ENCODE results near the gene TMEM181. TPM values are rescaled to one million over a fixed set of nuclear protein-coding genes. Genes with fewer than 3 reads are reported as not detected.
"Not testable (repeated sequence)": the region's sequence is repeated elsewhere in the genome, so short reads cannot be mapped to it uniquely, and the experiment has no call there.

The TMEM181 gene
- total and polyA plus RNA-seq, 5 experiments from 2014 or later, result 3.9 to 16.9 (median 4.6) TPM

DNA sequence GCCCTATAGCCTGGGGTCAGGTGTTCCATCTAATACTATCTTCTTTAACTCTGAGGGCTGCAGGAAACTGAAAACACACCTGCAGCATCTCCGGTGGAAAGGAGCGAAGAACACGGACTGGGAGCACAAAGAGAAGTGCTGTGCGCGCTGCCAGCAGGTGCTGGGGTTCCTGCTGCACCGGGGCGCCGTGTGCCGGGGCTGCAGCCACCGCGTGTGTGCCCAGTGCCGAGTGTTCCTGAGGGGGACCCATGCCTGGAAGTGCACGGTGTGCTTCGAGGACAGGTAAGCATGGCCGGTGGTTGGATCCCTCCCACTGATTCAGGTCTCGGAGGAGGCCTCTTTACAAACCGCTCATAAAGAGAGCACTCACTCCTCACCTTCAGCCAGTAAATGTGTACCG lies 105.4 kb downstream of the TMEM181 start:
- Mint-ChIP-seq H3K4me3 (peak overlapping the region in 5 of 10 donors; percentile 30 to 90 (median 52)), H3K9me3 (no peaks in the 10 kb centered on the region), H3K27ac (peak overlapping the region in 7 of 10 donors; percentile 28 to 99 (median 96)), H3K27me3 (no peaks in the 10 kb centered on the region), H3K36me3 (peaks cover 17 to 61% (median 33%) of the 10 kb centered on the region in 3 donors), H3K4me1 (peaks cover 7 to 56% (median 35%) of the 10 kb centered on the region in 4 donors)
- no peak for DNase-seq
- POLR2A ChIA-PET, result no interaction called here
- ATAC-seq, result no peak

DNA sequence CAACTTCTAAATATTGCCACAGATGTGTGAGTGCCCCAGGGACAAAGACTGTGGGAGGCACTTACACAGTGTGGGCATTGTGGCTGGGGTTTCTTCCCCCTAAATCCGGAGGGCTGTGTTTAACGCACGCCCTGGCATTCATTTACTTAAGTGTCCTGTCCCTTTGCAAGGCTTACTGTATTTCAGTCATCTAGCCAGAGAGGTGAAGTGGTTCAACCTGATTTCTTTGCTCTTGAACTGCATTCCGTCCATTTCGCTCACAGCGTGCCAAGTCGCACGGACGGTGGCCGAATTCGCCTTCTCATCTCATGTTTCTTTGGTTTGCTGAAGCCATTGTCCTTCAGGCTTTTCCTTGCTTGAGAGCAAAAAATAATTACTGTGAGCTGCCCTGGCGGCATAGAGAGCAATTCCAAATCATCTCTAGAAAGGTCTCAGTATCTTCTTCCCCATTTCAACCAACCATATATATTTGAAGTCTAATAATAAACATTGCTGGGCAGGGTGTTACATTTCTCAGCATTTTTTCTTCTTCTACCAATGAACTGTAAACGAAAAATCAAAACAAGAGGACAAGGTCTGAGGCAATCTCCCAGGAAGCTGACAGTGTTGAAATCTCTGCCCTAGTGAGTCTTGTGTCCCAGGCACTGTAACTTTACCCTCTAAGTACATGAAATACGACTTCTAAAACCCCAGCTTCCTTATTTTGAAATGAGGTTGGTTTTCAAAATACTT lies 106.9 kb downstream of the TMEM181 start:
- Mint-ChIP-seq H3K27me3 (no peaks in the 10 kb centered on the region), H3K27ac (peak overlapping the region in 8 of 10 donors; percentile 9 to 86 (median 50)), H3K36me3 (peaks cover 17 to 66% (median 32%) of the 10 kb centered on the region in 3 donors), H3K4me3 (peak overlapping the region in 2 of 10 donors; percentile 18 to 36), H3K4me1 (peaks cover 7 to 47% (median 26%) of the 10 kb centered on the region in 4 donors), H3K9me3 (no peaks in the 10 kb centered on the region)
- POLR2A ChIA-PET, result no interaction called here
- DNase-seq, result no peak
- ATAC-seq, result no peak

DNA sequence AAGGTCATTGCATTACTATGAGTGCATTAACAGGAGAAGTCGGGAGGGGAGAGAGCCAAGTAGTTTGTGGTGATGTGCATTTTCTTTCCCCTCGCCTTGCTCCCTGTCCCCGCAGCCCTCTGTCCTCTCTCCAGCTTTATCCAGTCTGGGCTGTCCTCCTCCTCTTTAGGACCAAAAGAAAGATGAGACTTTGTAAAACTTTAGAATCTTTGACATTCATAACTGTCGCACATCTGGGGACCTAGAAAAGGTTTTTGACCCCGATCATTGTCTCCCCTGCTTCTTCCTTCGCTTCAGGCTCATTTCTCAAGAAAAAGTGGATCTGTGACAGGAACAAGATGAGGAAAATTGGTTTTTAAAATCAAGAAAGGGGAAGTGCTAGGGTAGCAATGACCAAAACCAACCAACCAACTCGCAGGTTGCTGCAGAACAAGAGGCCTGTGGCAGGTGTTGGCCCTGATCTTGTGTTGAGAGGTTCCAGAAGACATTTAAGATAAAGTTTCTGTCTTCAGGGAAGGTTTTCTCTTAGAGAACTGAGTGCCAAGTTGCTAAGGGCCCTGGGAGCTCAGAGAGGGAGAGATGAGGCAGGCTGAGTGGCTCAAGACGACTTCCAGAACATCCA lies 107.6 kb downstream of the TMEM181 start:
- Mint-ChIP-seq H3K36me3 (peaks cover 17 to 66% (median 32%) of the 10 kb centered on the region in 3 donors), H3K27me3 (no peaks in the 10 kb centered on the region), H3K4me1 (peaks cover 7 to 43% (median 25%) of the 10 kb centered on the region in 4 donors), H3K9me3 (no peaks in the 10 kb centered on the region), H3K27ac (peak overlapping the region in 5 of 10 donors; percentile 9 to 72 (median 46)), H3K4me3 (no peak overlapping the region)
- no peak for ATAC-seq
- POLR2A ChIA-PET, result no interaction called here
- no peak for DNase-seq

DNA sequence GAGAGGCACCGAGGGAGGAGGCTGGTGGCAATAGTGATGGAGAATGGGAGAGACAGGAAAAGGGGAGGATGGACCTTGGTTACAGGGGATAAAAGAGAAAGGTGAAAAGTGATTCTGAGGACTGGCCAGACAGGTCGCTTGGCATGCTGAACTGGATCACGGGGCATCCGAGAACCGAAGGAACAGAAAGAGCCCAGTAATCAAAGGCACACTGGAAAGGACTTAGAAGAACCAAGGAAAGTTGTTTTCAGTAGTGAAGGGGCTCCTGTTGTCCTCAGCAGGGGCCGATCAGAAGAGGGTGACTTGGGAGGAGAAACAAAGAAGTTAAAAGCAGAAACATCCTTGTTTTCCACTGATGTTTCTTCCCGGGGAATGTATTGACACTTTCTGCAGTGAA lies 108.8 kb downstream of the TMEM181 start:
- Mint-ChIP-seq H3K4me3 (peak overlapping the region in 2 of 10 donors; percentile 5 to 48), H3K27ac (peak overlapping the region in 7 of 10 donors; percentile 0 to 86 (median 49)), H3K9me3 (no peaks in the 10 kb centered on the region), H3K27me3 (no peaks in the 10 kb centered on the region), H3K36me3 (peaks cover 17 to 56% (median 30%) of the 10 kb centered on the region in 3 donors), H3K4me1 (peaks cover 0 to 34% (median 18%) of the 10 kb centered on the region in 4 donors)
- no peak for ATAC-seq
- POLR2A ChIA-PET, result no interaction called here
- DNase-seq, result no peak

DNA sequence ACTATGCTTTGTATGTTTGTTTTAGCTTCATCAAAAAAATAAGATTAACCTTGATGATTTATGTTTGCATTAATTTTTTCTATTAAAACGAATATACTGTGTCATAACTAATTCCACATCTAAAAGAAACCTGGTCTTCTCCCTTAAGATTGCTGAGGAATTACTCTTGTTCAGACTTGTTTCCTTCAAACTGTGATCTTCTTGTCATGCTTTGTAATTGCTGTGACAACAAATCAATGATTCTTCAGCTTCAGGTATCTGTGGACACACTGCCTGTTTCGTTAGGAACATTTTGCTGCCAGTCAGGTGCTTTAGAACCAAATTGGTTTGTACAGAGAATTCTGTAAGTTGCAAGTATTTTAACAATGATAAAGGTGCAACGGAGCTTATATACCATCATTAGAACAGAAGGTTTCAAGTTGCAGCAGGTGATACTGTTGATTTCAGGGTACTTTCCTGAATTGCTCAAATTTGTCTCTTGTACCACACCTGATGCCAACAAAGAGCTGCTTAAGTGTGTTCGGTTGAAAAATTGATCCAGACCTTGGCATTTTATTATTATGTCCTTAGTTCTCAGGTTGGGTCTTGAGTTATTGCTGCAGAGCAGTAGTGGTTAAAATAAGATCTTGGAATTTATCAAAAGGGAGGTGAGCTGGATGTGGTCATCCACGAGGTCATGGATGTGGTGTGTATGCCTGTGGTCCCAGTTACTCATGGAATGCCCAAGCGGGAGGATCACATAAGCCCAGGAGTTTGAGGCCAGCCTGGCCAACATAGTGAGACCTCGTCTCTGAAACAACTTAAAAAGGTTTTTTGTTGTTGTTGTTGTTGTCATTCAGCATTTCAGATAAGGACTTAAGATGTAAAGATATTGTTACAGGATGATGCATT lies 109.5 kb downstream of the TMEM181 start:
- POLR2A ChIA-PET, result interaction anchor here (0.6 kb wide), 1 partner anchor 13 kb away, joined by 6 read pairs; no protein-coding TSS in a partner anchor
- Mint-ChIP-seq H3K9me3 (no peaks in the 10 kb centered on the region), H3K4me3 (no peak overlapping the region), H3K27me3 (no peaks in the 10 kb centered on the region), H3K4me1 (peaks cover 0 to 38% (median 19%) of the 10 kb centered on the region in 4 donors), H3K27ac (peak overlapping the region in 5 of 10 donors; percentile 41 to 85 (median 49)), H3K36me3 (peaks cover 23 to 61% (median 34%) of the 10 kb centered on the region in 3 donors)
- no peak for DNase-seq
- ATAC-seq, result no peak

DNA sequence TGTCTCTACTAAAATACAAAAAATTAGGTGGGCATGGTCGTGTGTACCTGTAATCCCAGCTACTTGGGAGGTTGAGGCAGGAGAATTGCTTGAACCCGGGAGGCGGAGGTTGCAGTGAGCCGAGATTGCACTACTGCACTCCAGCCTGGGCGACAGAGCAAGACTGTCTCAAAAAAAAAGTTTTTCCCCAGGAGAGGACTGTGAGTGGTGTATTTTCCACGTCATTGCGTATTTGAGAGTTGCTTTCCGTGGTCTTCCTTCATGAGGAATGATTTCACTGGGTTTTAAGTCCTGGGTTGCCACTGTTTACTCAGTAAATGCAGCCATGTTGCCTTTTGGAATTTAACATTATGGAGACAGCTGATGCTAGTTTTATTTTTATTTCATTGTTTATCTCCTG lies 112.2 kb downstream of the TMEM181 start:
- ATAC-seq, result not testable (repeated sequence)

DNA sequence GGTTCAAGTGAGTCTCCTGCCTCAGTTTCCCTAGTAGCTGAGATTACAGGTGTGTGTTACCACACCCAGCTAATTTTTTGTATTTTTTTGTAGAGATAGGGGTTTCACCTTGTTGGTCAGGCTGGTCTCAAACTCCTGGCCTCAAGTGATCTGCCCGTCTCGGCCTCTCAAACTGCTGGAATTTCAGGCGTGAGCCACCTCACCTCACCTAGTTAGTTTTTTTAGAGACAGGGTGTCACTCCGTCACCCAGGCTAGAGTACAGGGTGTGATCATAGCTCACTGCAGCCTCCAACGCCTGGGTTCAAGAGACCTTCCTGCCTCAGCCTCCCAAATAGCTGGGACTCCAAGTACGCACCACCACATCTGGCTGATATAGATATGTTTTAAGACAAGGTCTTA lies 112.8 kb downstream of the TMEM181 start:
- no peak for DNase-seq
- Mint-ChIP-seq H3K4me3 (no peak overlapping the region), H3K36me3 (peaks cover 13 to 39% (median 22%) of the 10 kb centered on the region in 3 donors), H3K4me1 (peaks cover 0 to 19% (median 10%) of the 10 kb centered on the region in 4 donors), H3K9me3 (no peaks in the 10 kb centered on the region), H3K27ac (peak overlapping the region in 1 of 10 donors; percentile 62), H3K27me3 (no peaks in the 10 kb centered on the region)
- POLR2A ChIA-PET, result interaction anchor here (0.7 to 1.0 kb wide), 3 partner anchors 10 to 302 kb away, joined by 3 to 4 read pairs (median 4); no protein-coding TSS in a partner anchor
- ATAC-seq, result no peak

More for the DNA sequence above, 112.2 kb downstream of the TMEM181 start:
- H3K27me3 Mint-ChIP-seq, H3K9me3 Mint-ChIP-seq, H3K4me3 Mint-ChIP-seq, DNase-seq, H3K27ac Mint-ChIP-seq: not testable (repeated sequence)
- POLR2A ChIA-PET, result interaction anchor here (0.7 kb wide), 1 partner anchor 303 kb away, joined by 3 read pairs; no protein-coding TSS in a partner anchor
- peaks cover 0 to 19% (median 13%) of the 10 kb centered on the region in 4 donors for H3K4me1 Mint-ChIP-seq
- peaks cover 13 to 45% (median 25%) of the 10 kb centered on the region in 3 donors for H3K36me3 Mint-ChIP-seq

DNA sequence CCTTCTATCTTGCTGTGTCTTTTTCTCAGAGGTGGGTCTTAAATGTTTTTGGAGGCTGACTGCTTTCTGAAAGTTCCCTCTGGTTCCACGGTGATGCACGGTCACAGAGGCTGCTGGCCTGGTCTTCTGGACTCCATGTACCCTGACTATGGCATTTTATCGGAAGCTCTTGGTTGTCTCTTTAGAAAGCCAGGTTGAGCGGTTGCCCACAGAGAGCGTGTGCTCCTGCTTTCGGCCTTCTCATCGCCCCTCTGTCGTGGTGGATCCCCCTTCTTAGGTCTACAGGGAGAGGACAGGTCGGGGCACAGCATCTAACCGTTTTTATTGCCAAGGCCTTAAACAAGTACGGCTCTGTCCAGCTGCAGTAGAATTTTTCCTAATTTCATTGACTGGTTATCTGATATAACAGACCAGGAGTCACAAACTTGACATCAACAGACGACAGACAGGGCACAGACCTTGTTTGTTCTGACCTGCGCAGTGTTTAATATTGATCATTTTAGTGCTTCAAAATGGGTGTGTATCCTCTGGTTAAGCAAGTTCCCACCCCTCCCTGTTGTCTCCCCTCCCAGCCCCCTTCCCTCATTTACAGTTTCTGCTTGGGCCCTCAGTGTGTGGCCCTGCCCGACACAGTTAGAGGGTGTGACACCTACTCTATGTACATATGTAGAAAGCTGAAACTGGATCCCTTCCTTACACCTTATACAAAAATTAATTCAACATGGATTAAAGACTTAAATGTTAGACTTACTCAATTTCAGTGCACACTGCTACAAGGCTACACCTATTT lies 114.6 kb downstream of the TMEM181 start:
- Mint-ChIP-seq H3K4me1 (peaks cover 0 to 15% (median 3%) of the 10 kb centered on the region in 4 donors), H3K27ac (peak overlapping the region in 2 of 10 donors; percentile 6 to 87), H3K4me3 (no peak overlapping the region), H3K27me3 (no peaks in the 10 kb centered on the region), H3K9me3 (no peaks in the 10 kb centered on the region), H3K36me3 (peaks cover 6 to 27% (median 20%) of the 10 kb centered on the region in 3 donors)
- no peak for DNase-seq
- no peak for ATAC-seq
- POLR2A ChIA-PET, result no interaction called here

DNA sequence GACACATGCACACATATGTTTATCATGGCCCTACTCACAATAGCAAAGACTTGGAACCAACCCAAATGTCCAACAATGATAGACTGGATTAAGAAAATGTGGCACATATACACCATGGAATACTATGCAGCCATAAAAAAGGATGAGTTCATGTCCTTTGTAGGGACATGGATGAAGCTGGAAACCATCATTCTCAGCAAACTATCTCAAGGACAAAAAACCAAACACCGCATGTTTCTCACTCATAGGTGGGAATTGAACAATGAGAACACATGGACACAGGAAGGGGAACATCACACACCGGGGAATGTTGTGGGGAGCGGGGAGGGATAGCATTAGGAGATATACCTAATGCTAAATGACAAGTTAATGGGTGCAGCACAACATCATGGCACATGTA lies 117.2 kb downstream of the TMEM181 start:
- not testable (repeated sequence) for ATAC-seq, H3K27me3 Mint-ChIP-seq, DNase-seq, H3K9me3 Mint-ChIP-seq, H3K4me3 Mint-ChIP-seq
- POLR2A ChIA-PET, result interaction anchor here (0.7 kb wide), 1 partner anchor 39 kb away, joined by 6 read pairs; no protein-coding TSS in a partner anchor
- peaks cover 0 to 17% (median 2%) of the 10 kb centered on the region in 4 donors for H3K4me1 Mint-ChIP-seq
- H3K36me3 Mint-ChIP-seq, result peaks cover 6 to 27% (median 23%) of the 10 kb centered on the region in 3 donors
- H3K27ac Mint-ChIP-seq, result peak overlapping the region in 1 of 10 donors; percentile 19

DNA sequence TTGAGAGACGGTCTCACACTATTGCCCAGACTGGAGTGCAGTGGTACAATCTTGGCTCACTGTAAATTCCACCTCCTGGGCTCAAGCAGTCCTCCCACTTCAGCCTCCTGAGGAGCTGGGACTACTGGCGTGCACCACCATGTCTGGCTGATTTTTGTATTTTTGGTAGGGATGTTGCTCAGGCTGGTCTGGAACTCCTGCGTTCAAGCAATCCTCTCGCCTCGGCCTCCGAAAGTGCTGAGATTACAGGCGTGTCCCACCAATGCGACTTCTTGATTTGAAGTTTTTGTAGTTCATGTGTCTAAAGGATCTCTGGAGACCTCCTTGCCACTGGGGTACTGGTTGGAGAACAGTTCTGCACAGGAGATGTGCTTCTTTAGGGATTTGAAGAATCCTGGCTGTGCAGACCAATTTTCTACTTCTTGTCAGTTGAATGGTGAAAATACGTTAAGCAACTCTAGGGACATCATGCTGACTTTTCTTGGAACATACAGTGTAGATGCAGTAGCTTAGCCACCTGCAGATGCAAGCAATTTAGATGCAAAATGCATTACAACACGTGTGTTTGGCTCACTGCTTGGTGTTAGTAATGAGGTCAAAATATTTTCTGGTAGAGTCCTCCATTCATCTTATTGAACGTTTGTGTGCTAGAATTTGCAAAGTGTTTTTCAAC lies 118.2 kb downstream of the TMEM181 start:
- Mint-ChIP-seq H3K4me1 (peaks cover 0 to 19% (median 2%) of the 10 kb centered on the region in 4 donors), H3K4me3 (no peak overlapping the region), H3K27ac (peak overlapping the region in 6 of 10 donors; percentile 10 to 80 (median 24)), H3K9me3 (no peaks in the 10 kb centered on the region), H3K27me3 (no peaks in the 10 kb centered on the region), H3K36me3 (peaks cover 6 to 32% (median 27%) of the 10 kb centered on the region in 3 donors)
- POLR2A ChIA-PET, result interaction anchor here (0.6 kb wide), 1 partner anchor 141 kb away, joined by 5 read pairs; the partner anchor contains the start of gene EZR
- no peak for ATAC-seq
- DNase-seq, result no peak

DNA sequence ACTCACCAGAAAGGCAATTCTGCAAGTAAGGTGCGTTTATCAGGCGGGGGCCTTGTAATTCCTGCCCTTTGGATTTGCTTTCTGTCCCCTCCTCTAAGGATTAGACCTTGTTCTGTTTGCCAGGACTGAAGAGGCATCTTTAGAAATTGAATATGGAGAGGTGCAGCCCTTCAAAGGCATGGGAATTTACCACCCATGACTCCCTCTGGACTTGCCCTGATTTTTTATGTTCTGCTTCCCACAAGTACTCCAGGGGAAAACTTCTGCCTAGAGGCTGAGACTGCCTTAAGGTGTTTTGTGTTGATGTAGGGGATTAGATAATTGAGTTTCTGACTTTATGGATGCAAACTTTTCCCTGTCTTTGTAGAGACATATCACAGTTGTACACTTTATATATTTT lies 120.1 kb downstream of the TMEM181 start:
- Mint-ChIP-seq H3K4me3 (no peak overlapping the region), H3K27me3 (no peaks in the 10 kb centered on the region), H3K9me3 (no peaks in the 10 kb centered on the region), H3K4me1 (peaks cover 9 to 35% (median 15%) of the 10 kb centered on the region in 4 donors), H3K36me3 (peaks cover 5 to 29% (median 24%) of the 10 kb centered on the region in 3 donors), H3K27ac (peak overlapping the region in 6 of 10 donors; percentile 11 to 75 (median 65))
- POLR2A ChIA-PET, result no interaction called here
- DNase-seq, result no peak
- ATAC-seq, result no peak
